ENCODE data around the gene DGAT2.
A peak's percentile ranks its signal among the peaks of the same experiment; 100 is the strongest.

GRCh38 chr11:75802913-75803820 is 34.6 kb downstream of the DGAT2 start:
- TF ChIP-seq CTCF (IDR thresholded peaks at IDR 0.05) (peak; percentile 93), ZFX (IDR thresholded peaks at IDR 0.05; ENCODE audit: borderline replicate concordance) (no peak)
